ENCODE data around the gene PNISR. TPM values are rescaled to one million over a fixed set of nuclear protein-coding genes. Genes with fewer than 3 reads are reported as not detected.

Gene PNISR
- total and polyA plus RNA-seq, 2 donors, result 86.9 to 129 TPM

- 39% methylated on average over 2 of the region's 2 CpGs for WGBS
- H3K36me3 ChIP-seq (ENCODE audit: control insufficient read depth in 2 of 2, insufficient read depth in 2 of 2, low read length in 1 of 2), result peaks cover 0 to 3% of the 10 kb centered on the region in 2 donors
- peak overlapping the region; percentile 75 to 80 for H3K4me3 ChIP-seq (ENCODE audit: low read length in 2 of 2)
- H3K4me1 ChIP-seq (ENCODE audit: control insufficient read depth in 2 of 2, insufficient read depth in 2 of 2, low read length in 2 of 2), result peaks cover 3 to 4% of the 10 kb centered on the region in 2 donors
- H3K27me3 ChIP-seq (ENCODE audit: control insufficient read depth in 2 of 2, insufficient read depth in 1 of 2, low read length in 1 of 2), result no peaks in the 10 kb centered on the region
- no peak overlapping the region for H3K27ac ChIP-seq (ENCODE audit: low read depth in 1 of 2, low read length in 1 of 2)
- no peaks in the 10 kb centered on the region for H3K9me3 ChIP-seq (ENCODE audit: control insufficient read depth in 2 of 2, insufficient read depth in 1 of 2, low read length in 1 of 2)
- no peak for DNase-seq (ENCODE audit: low read depth in 6 of 9, low spot score in 9 of 9)
These were observed 31.8 kb downstream of the PNISR start for GRCh38 chr6:99393366-99393697.

- DNase-seq (ENCODE audit: low read depth in 6 of 9, low spot score in 9 of 9), result no peak
- no peaks in the 10 kb centered on the region for H3K9me3 ChIP-seq (ENCODE audit: control insufficient read depth in 2 of 2, insufficient read depth in 1 of 2, low read length in 1 of 2)
- H3K4me1 ChIP-seq (ENCODE audit: control insufficient read depth in 2 of 2, insufficient read depth in 2 of 2, low read length in 2 of 2), result peaks cover 3 to 4% of the 10 kb centered on the region in 2 donors
- H3K4me3 ChIP-seq (ENCODE audit: low read length in 2 of 2), result no peak overlapping the region
- no peaks in the 10 kb centered on the region for H3K36me3 ChIP-seq (ENCODE audit: control insufficient read depth in 2 of 2, insufficient read depth in 2 of 2, low read length in 1 of 2)
- WGBS, result 94% methylated on average over 3 of the region's 3 CpGs
- H3K27me3 ChIP-seq (ENCODE audit: control insufficient read depth in 2 of 2, insufficient read depth in 1 of 2, low read length in 1 of 2), result no peaks in the 10 kb centered on the region
- H3K27ac ChIP-seq (ENCODE audit: low read depth in 1 of 2, low read length in 1 of 2), result no peak overlapping the region
These were observed 34.2 kb downstream of the PNISR start for GRCh38 chr6:99390896-99391295.

- no peaks in the 10 kb centered on the region for H3K4me1 ChIP-seq (ENCODE audit: control insufficient read depth in 2 of 2, insufficient read depth in 2 of 2, low read length in 2 of 2)
- no peak overlapping the region for H3K27ac ChIP-seq (ENCODE audit: low read depth in 1 of 2, low read length in 1 of 2)
- H3K9me3 ChIP-seq (ENCODE audit: control insufficient read depth in 2 of 2, insufficient read depth in 1 of 2, low read length in 1 of 2), result no peaks in the 10 kb centered on the region
- H3K36me3 ChIP-seq (ENCODE audit: control insufficient read depth in 2 of 2, insufficient read depth in 2 of 2, low read length in 1 of 2), result no peaks in the 10 kb centered on the region
- no peak overlapping the region for H3K4me3 ChIP-seq (ENCODE audit: low read length in 2 of 2)
- 99% methylated on average over 3 of the region's 3 CpGs for WGBS
- no peaks in the 10 kb centered on the region for H3K27me3 ChIP-seq (ENCODE audit: control insufficient read depth in 2 of 2, insufficient read depth in 1 of 2, low read length in 1 of 2)
- no peak for DNase-seq (ENCODE audit: low read depth in 6 of 9, low spot score in 9 of 9)
These were observed 40.6 kb downstream of the PNISR start for GRCh38 chr6:99384507-99384906.

- no peaks in the 10 kb centered on the region for H3K27me3 ChIP-seq (ENCODE audit: control insufficient read depth in 2 of 2, insufficient read depth in 1 of 2, low read length in 1 of 2)
- no peak overlapping the region for H3K4me3 ChIP-seq (ENCODE audit: low read length in 2 of 2)
- no peak for DNase-seq (ENCODE audit: low read depth in 6 of 9, low spot score in 9 of 9)
- H3K9me3 ChIP-seq (ENCODE audit: control insufficient read depth in 2 of 2, insufficient read depth in 1 of 2, low read length in 1 of 2), result no peaks in the 10 kb centered on the region
- H3K4me1 ChIP-seq (ENCODE audit: control insufficient read depth in 2 of 2, insufficient read depth in 2 of 2, low read length in 2 of 2), result no peaks in the 10 kb centered on the region
- H3K27ac ChIP-seq (ENCODE audit: low read depth in 1 of 2, low read length in 1 of 2), result no peak overlapping the region
- no peaks in the 10 kb centered on the region for H3K36me3 ChIP-seq (ENCODE audit: control insufficient read depth in 2 of 2, insufficient read depth in 2 of 2, low read length in 1 of 2)
These were observed 46.5 kb downstream of the PNISR start for GRCh38 chr6:99378636-99379035.

GRCh38 chr6:99369533-99369932, 55.6 kb downstream of the PNISR start:
- Histone ChIP-seq H3K4me3 (ENCODE audit: low read length in 2 of 2) (no peak overlapping the region), H3K9me3 (ENCODE audit: control insufficient read depth in 2 of 2, insufficient read depth in 1 of 2, low read length in 1 of 2) (no peaks in the 10 kb centered on the region), H3K27ac (ENCODE audit: low read depth in 1 of 2, low read length in 1 of 2) (no peak overlapping the region), H3K4me1 (ENCODE audit: control insufficient read depth in 2 of 2, insufficient read depth in 2 of 2, low read length in 2 of 2) (no peaks in the 10 kb centered on the region), H3K27me3 (ENCODE audit: control insufficient read depth in 2 of 2, insufficient read depth in 1 of 2, low read length in 1 of 2) (no peaks in the 10 kb centered on the region), H3K36me3 (ENCODE audit: control insufficient read depth in 2 of 2, insufficient read depth in 2 of 2, low read length in 1 of 2) (no peaks in the 10 kb centered on the region)
- DNase-seq (ENCODE audit: low read depth in 6 of 9, low spot score in 9 of 9), result no peak

DNA sequence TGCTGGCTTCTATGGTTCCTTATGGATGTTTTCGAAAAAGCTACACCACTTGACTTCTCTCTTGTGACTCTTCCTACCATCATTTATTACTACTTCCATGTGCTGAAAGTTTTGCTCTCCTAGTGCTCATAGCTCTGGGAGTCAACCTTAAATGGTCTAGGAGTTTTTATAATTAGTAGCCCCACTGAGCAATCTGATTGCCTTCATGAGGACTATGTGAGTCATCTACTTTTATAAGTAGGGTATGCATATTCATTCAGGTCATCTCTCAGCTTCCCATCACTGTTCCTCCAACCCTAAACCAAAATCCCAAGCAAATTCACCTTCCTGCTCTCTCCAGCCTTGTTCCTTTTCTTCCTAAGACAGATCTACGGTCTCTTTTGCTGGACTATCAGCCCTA, 58.3 kb downstream of the PNISR start:
- no peaks in the 10 kb centered on the region for H3K4me1 ChIP-seq (ENCODE audit: control insufficient read depth in 2 of 2, insufficient read depth in 2 of 2, low read length in 2 of 2)
- H3K4me3 ChIP-seq (ENCODE audit: low read length in 2 of 2), result no peak overlapping the region
- over 99% methylated on average over 2 of the region's 2 CpGs for WGBS
- no peak overlapping the region for H3K27ac ChIP-seq (ENCODE audit: low read depth in 1 of 2, low read length in 1 of 2)
- DNase-seq (ENCODE audit: low read depth in 6 of 9, low spot score in 9 of 9), result no peak
- H3K9me3 ChIP-seq (ENCODE audit: control insufficient read depth in 2 of 2, insufficient read depth in 1 of 2, low read length in 1 of 2), result no peaks in the 10 kb centered on the region
- no peaks in the 10 kb centered on the region for H3K36me3 ChIP-seq (ENCODE audit: control insufficient read depth in 2 of 2, insufficient read depth in 2 of 2, low read length in 1 of 2)
- no peaks in the 10 kb centered on the region for H3K27me3 ChIP-seq (ENCODE audit: control insufficient read depth in 2 of 2, insufficient read depth in 1 of 2, low read length in 1 of 2)

- no peak overlapping the region for H3K27ac ChIP-seq (ENCODE audit: low read depth in 1 of 2, low read length in 1 of 2)
- no peaks in the 10 kb centered on the region for H3K4me1 ChIP-seq (ENCODE audit: control insufficient read depth in 2 of 2, insufficient read depth in 2 of 2, low read length in 2 of 2)
- H3K9me3 ChIP-seq (ENCODE audit: control insufficient read depth in 2 of 2, insufficient read depth in 1 of 2, low read length in 1 of 2), result no peaks in the 10 kb centered on the region
- no peaks in the 10 kb centered on the region for H3K36me3 ChIP-seq (ENCODE audit: control insufficient read depth in 2 of 2, insufficient read depth in 2 of 2, low read length in 1 of 2)
- peaks cover 0 to 5% of the 10 kb centered on the region in 2 donors for H3K27me3 ChIP-seq (ENCODE audit: control insufficient read depth in 2 of 2, insufficient read depth in 1 of 2, low read length in 1 of 2)
- 94% methylated on average over 5 of the region's 5 CpGs for WGBS
- DNase-seq (ENCODE audit: low read depth in 6 of 9, low spot score in 9 of 9), result no peak
- H3K4me3 ChIP-seq (ENCODE audit: low read length in 2 of 2), result no peak overlapping the region
These were observed 61.1 kb downstream of the PNISR start for GRCh38 chr6:99364026-99364425.

- Histone ChIP-seq H3K27me3 (ENCODE audit: control insufficient read depth in 2 of 2, insufficient read depth in 1 of 2, low read length in 1 of 2) (peaks cover 0 to 5% of the 10 kb centered on the region in 2 donors), H3K9me3 (ENCODE audit: control insufficient read depth in 2 of 2, insufficient read depth in 1 of 2, low read length in 1 of 2) (no peaks in the 10 kb centered on the region), H3K4me3 (ENCODE audit: low read length in 2 of 2) (no peak overlapping the region), H3K36me3 (ENCODE audit: control insufficient read depth in 2 of 2, insufficient read depth in 2 of 2, low read length in 1 of 2) (no peaks in the 10 kb centered on the region), H3K4me1 (ENCODE audit: control insufficient read depth in 2 of 2, insufficient read depth in 2 of 2, low read length in 2 of 2) (no peaks in the 10 kb centered on the region), H3K27ac (ENCODE audit: low read depth in 1 of 2, low read length in 1 of 2) (no peak overlapping the region)
- 98% methylated on average over 1 of the region's 1 CpG for WGBS
- no peak for DNase-seq (ENCODE audit: low read depth in 6 of 9, low spot score in 9 of 9)
These were observed 62.3 kb downstream of the PNISR start for GRCh38 chr6:99362678-99363268.

- Histone ChIP-seq H3K36me3 (ENCODE audit: control insufficient read depth in 2 of 2, insufficient read depth in 2 of 2, low read length in 1 of 2) (no peaks in the 10 kb centered on the region), H3K27ac (ENCODE audit: low read depth in 1 of 2, low read length in 1 of 2) (no peak overlapping the region), H3K4me3 (ENCODE audit: low read length in 2 of 2) (no peak overlapping the region), H3K4me1 (ENCODE audit: control insufficient read depth in 2 of 2, insufficient read depth in 2 of 2, low read length in 2 of 2) (no peaks in the 10 kb centered on the region), H3K27me3 (ENCODE audit: control insufficient read depth in 2 of 2, insufficient read depth in 1 of 2, low read length in 1 of 2) (peaks cover 0 to 5% of the 10 kb centered on the region in 2 donors), H3K9me3 (ENCODE audit: control insufficient read depth in 2 of 2, insufficient read depth in 1 of 2, low read length in 1 of 2) (no peaks in the 10 kb centered on the region)
- 90% methylated on average over 1 of the region's 1 CpG for WGBS
- DNase-seq (ENCODE audit: low read depth in 6 of 9, low spot score in 9 of 9), result no peak
These were observed 65.3 kb downstream of the PNISR start for GRCh38 chr6:99359800-99360199.

DNA sequence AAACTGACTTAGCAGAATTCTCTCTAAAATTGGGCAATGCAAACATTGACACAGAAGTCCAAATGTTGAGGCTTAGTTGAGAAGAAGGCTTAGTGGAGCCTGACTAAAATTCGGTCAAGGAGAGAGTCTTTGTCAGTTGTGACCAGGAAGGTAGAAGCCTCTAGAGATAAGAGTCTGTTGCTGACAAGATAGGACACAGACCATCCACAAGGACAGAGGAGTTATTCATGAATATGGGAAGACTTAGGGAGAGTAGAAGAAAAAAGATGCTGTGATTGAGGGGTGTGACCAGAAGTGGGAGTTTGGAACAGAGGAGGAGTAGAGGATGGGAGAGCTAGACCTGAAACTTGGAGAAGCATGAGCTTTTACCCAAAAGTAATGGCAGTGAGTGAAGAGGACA, 68.5 kb downstream of the PNISR start:
- DNase-seq (ENCODE audit: low read depth in 6 of 9, low spot score in 9 of 9), result no peak
- no peaks in the 10 kb centered on the region for H3K9me3 ChIP-seq (ENCODE audit: control insufficient read depth in 2 of 2, insufficient read depth in 1 of 2, low read length in 1 of 2)
- no peaks in the 10 kb centered on the region for H3K4me1 ChIP-seq (ENCODE audit: control insufficient read depth in 2 of 2, insufficient read depth in 2 of 2, low read length in 2 of 2)
- 89% methylated on average over 1 of the region's 1 CpG for WGBS
- no peak overlapping the region for H3K27ac ChIP-seq (ENCODE audit: low read depth in 1 of 2, low read length in 1 of 2)
- H3K27me3 ChIP-seq (ENCODE audit: control insufficient read depth in 2 of 2, insufficient read depth in 1 of 2, low read length in 1 of 2), result peaks cover 3 to 21% of the 10 kb centered on the region in 2 donors
- no peaks in the 10 kb centered on the region for H3K36me3 ChIP-seq (ENCODE audit: control insufficient read depth in 2 of 2, insufficient read depth in 2 of 2, low read length in 1 of 2)
- H3K4me3 ChIP-seq (ENCODE audit: low read length in 2 of 2), result no peak overlapping the region

Measured in thymus (tissue), 11 donors.